HepG2 (cell line): Measurements from ENCODE around the gene TNFRSF25. TPM values are rescaled to one million over a fixed set of nuclear protein-coding genes. Genes with fewer than 3 reads are reported as not detected.
"Not testable (repeated sequence)": the region's sequence is repeated elsewhere in the genome, so short reads cannot be mapped to it uniquely, and the experiment has no call there.

Source experiments
- ATAC-seq: fragments of 200-7000 bp; cut with Tn5 transposase; 3 replicates; pipeline ENCODE4 v1.9.1; 2020; ENCODE audit warnings: mild to moderate bottlenecking, moderate library complexity
- BruUV-seq: library from RNA; stranded (reverse); fragments of 400-500 nt; replicated peaks from 2 replicates; lab custom pipeline; 2021; lab: Mats Ljungman, UMichigan
- CTCF ChIA-PET: fragments of 300-600 bp; formaldehyde crosslinking; extraction: SDS; loops from one replicate; lab custom pipeline; 2021; ENCODE audit warnings: low total read pairs, inconsistent platforms, low intra/inter-chr PET ratio; lab: Yijun Ruan, JAX
- POLR2A ChIA-PET: fragments of 350-600 bp; sonication (Branson Sonifier 250); formaldehyde crosslinking; loops from one replicate; lab custom pipeline; 2020; ENCODE audit warnings: antibody characterized with exemption, inconsistent platforms; lab: Yijun Ruan, JAX
- DNase-seq: peaks from one replicate; pipeline ENCODE4 v3.0.0-alpha.2; 2015; ENCODE audit warnings: low spot score
- FAIRE-seq: peaks from 3 replicates; lab custom pipeline; 2011; peaks lifted over from hg19 to GRCh38; lab: Jason Lieb, UNC
- H2AFZ ChIP-seq: one replicate; pipeline ENCODE4 v1.6.1; 2011; ENCODE audit warnings: low read length, inconsistent platforms
- H3K27ac ChIP-seq: fragments of 300-600 bp; 3 replicates; pipeline ENCODE4 v1.8.0; 2011; ENCODE audit warnings: mixed run types, mild to moderate bottlenecking, mixed read lengths, low read length, inconsistent platforms; ENCODE audit not compliant: insufficient read depth; ENCODE audit errors: extremely low read length
- H3K27me3 ChIP-seq, 2 experiments: fragments of 200-600 bp in 1 of 2; 2 replicates in 1 of 2; 3 replicates in 1 of 2; pipeline versions ENCODE4 v1.6.0 to v1.8.0; 2011; ENCODE audit warnings: low read length in 2 of 2, mild to moderate bottlenecking in 2 of 2, moderate library complexity in 2 of 2, inconsistent platforms in 1 of 2; ENCODE audit not compliant: insufficient read depth in 2 of 2, control insufficient read depth in 1 of 2
- H3K36me3 ChIP-seq, 2 experiments: fragments of 200-600 bp in 1 of 2; replicated peaks in 1 of 2; 2 replicates in 1 of 2; 3 replicates in 1 of 2; pipeline versions ENCODE4 v1.5.1 to v1.8.0; 2011; ENCODE audit warnings: low read length in 2 of 2, inconsistent platforms in 1 of 2; ENCODE audit not compliant: insufficient read depth in 2 of 2, control insufficient read depth in 1 of 2
- H3K4me1 ChIP-seq: 2 replicates; pipeline ENCODE4 v1.5.1; 2012; ENCODE audit warnings: low read length, inconsistent platforms; ENCODE audit not compliant: insufficient read depth
- H3K4me2 ChIP-seq: 2 replicates; pipeline ENCODE4 v1.6.0; 2011; ENCODE audit warnings: low read depth, low read length, inconsistent platforms
- H3K4me3 ChIP-seq, 3 experiments: fragments of 200-600 bp in 1 of 3; sonication (generic), shearing (Covaris generic) in 1 of 3; replicated peaks in 1 of 3; 2 replicates each; pipeline ENCODE4 v1.5.1; 2011 to 2016; ENCODE audit warnings: low read length in 3 of 3, inconsistent platforms in 2 of 3, low read depth in 2 of 3, mild to moderate bottlenecking in 2 of 3, control low read depth in 1 of 3, mixed read lengths in 1 of 3; ENCODE audit not compliant: insufficient read depth in 1 of 3
- H3K79me2 ChIP-seq: one replicate; pipeline ENCODE4 v1.6.1; 2011; ENCODE audit warnings: low read length, inconsistent platforms; ENCODE audit not compliant: insufficient read depth
- H3K9ac ChIP-seq: 2 replicates; pipeline ENCODE4 v1.6.0; 2011; ENCODE audit warnings: mild to moderate bottlenecking, low read depth, low read length, inconsistent platforms; ENCODE audit not compliant: insufficient read depth
- H3K9me3 ChIP-seq: 2 replicates; pipeline ENCODE4 v1.5.1; 2012; ENCODE audit warnings: mild to moderate bottlenecking, low read length
- H4K20me1 ChIP-seq: 2 replicates; pipeline ENCODE4 v1.6.0; 2011; ENCODE audit warnings: inconsistent platforms, mild to moderate bottlenecking, low read length, moderate library complexity; ENCODE audit not compliant: insufficient read depth
- ATAD3A ChIP-seq: sonication (generic); formaldehyde crosslinking; IDR thresholded peaks from 2 replicates; pipeline ENCODE4 v1.4.0; 2020; ENCODE audit warnings: missing genetic modification reagents
- CBX1 ChIP-seq: IDR thresholded peaks from one replicate; pipeline ENCODE4 v1.6.1; 2016; ENCODE audit warnings: antibody characterized with exemption, low read depth
- CTCF ChIP-seq: sonication (generic); formaldehyde crosslinking; IDR thresholded peaks from 2 replicates; pipeline ENCODE4 v1.5.0; 2020; ENCODE audit warnings: mild to moderate bottlenecking, missing genetic modification reagents, moderate library complexity
- HIC2 ChIP-seq: sonication (generic); formaldehyde crosslinking; IDR thresholded peaks from 2 replicates; pipeline ENCODE4 v1.9.0; 2022; ENCODE audit warnings: low read depth, missing genetic modification reagents
- MEIS2 ChIP-seq: sonication (generic); formaldehyde crosslinking; IDR thresholded peaks from 2 replicates; pipeline ENCODE4 v1.9.0; 2021; ENCODE audit warnings: mild to moderate bottlenecking, missing genetic modification reagents
- WGBS: methylation state at CpG from one replicate; pipeline ENCODE4 v1.1.6; 2017; ENCODE audit warnings: low lambda C conversion rate; 5-methylcytosine and 5-hydroxymethylcytosine counted together
- in situ Hi-C: cut with HindIII; loops from 2 replicates; pipeline ENCODE4 v1.10.0; 2017; ENCODE audit warnings: low pct_unique_long_range_greater_than_20kb; ENCODE audit not compliant: extremely low pct_ligation_motif_present
- intact Hi-C: fragments of 100-400 bp; cut with micrococcal nuclease; formaldehyde crosslinking; loops from one replicate; pipeline ENCODE4 v1.10.0; 2022; ENCODE audit not compliant: unreplicated experiment
- polyA plus RNA-seq, 8 experiments: library from polyadenylated mRNA; depleted of rRNA in 3 of 8; stranded (reverse) in 7 of 8; unstranded in 1 of 8; fragments of >200 nt; fragmentation: Illumina TruSeq in 4 of 8; extraction: Trizol in 4 of 8; gene quantifications; 2 replicates each; pipeline versions ENCODE4 v1.2.1 to v1.2.3, GENCODE V29; 2011 to 2016; ENCODE audit warnings: low read depth in 4 of 8, missing spikeins in 1 of 8, mixed read lengths in 1 of 8; ENCODE audit not compliant: insufficient read depth in 1 of 8
- total RNA-seq, 5 experiments: library from RNA; depleted of rRNA; stranded (reverse); fragments of >200 nt; fragmentation: Illumina TruSeq; extraction: Trizol; gene quantifications; 2 replicates each; pipeline ENCODE4 v1.2.3, GENCODE V29; 2016; ENCODE audit warnings: low read depth in 1 of 5
- TF ChIP-seq, protein P1 (sequence below): sonication (generic); formaldehyde crosslinking; IDR thresholded peaks from 2 replicates; pipeline ENCODE4 v1.4.0; 2020; ENCODE audit warnings: missing genetic modification reagents, mild to moderate bottlenecking, borderline replicate concordance
- TF ChIP-seq, protein P2 (sequence below): sonication (generic); formaldehyde crosslinking; IDR thresholded peaks from 2 replicates; pipeline ENCODE4 v1.4.0; 2020; ENCODE audit warnings: missing genetic modification reagents
- TF ChIP-seq, protein P3 (sequence below): sonication (generic); formaldehyde crosslinking; IDR thresholded peaks from 2 replicates; pipeline ENCODE4 v1.4.0; 2020; ENCODE audit warnings: missing genetic modification reagents
- TF ChIP-seq, protein P4 (sequence below): fragments of 450-650 bp; IDR thresholded peaks from 2 replicates; pipeline ENCODE4 v1.6.1; 2016

TNFRSF25 gene
- total and polyA plus RNA-seq, 2 of the 13 experiments (the other 11 are each of a cell fraction or from before 2014, with no cell fraction given), result 1.4 to 1.5 TPM

DNA sequence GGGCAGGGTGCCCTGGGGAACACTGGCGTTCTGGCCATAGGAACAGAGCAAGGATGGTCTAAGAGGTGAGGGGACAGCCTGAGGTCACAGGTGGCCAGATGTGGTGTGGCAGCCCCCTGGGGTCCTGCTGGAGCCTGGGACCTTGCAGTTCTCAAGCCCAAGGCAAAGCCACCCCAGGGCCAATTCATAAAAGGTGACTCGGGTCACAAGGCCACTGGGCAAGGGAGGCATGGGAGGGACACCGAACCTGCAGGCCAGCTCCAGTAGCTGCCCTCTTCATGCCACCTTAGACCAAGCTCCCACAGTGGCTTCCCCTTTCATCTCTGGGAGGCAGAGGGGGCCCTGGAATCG, 19.3 kb downstream of the TNFRSF25 start (continued):
- TF ChIP-seq, protein P1, sequence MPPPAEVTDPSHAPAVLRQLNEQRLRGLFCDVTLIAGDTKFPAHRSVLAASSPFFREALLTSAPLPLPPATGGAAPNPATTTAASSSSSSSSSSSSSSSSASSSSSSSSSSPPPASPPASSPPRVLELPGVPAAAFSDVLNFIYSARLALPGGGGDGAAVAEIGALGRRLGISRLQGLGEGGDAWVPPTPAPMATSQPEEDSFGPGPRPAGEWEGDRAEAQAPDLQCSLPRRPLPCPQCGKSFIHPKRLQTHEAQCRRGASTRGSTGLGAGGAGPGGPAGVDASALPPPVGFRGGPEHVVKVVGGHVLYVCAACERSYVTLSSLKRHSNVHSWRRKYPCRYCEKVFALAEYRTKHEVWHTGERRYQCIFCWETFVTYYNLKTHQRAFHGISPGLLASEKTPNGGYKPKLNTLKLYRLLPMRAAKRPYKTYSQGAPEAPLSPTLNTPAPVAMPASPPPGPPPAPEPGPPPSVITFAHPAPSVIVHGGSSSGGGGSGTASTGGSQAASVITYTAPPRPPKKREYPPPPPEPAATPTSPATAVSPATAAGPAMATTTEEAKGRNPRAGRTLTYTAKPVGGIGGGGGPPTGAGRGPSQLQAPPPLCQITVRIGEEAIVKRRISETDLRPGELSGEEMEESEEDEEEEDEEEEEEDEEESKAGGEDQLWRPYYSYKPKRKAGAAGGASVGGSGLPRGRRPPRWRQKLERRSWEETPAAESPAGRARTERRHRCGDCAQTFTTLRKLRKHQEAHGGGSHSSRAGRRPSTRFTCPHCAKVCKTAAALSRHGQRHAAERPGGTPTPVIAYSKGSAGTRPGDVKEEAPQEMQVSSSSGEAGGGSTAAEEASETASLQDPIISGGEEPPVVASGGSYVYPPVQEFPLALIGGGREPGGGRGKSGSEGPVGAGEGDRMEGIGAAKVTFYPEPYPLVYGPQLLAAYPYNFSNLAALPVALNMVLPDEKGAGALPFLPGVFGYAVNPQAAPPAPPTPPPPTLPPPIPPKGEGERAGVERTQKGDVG (CRISPR knock-in tag), result peak; percentile 63; the same call in 1 of the 2 replicates
- TF ChIP-seq, protein P2, sequence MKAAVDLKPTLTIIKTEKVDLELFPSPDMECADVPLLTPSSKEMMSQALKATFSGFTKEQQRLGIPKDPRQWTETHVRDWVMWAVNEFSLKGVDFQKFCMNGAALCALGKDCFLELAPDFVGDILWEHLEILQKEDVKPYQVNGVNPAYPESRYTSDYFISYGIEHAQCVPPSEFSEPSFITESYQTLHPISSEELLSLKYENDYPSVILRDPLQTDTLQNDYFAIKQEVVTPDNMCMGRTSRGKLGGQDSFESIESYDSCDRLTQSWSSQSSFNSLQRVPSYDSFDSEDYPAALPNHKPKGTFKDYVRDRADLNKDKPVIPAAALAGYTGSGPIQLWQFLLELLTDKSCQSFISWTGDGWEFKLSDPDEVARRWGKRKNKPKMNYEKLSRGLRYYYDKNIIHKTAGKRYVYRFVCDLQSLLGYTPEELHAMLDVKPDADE (CRISPR knock-in tag), result no peak
- TF ChIP-seq CBX1 (peak; percentile 37), ATAD3A (CRISPR knock-in tag) (0 out of 2 replicates have a peak, but pooled peaks have one; percentile 32)

DNA sequence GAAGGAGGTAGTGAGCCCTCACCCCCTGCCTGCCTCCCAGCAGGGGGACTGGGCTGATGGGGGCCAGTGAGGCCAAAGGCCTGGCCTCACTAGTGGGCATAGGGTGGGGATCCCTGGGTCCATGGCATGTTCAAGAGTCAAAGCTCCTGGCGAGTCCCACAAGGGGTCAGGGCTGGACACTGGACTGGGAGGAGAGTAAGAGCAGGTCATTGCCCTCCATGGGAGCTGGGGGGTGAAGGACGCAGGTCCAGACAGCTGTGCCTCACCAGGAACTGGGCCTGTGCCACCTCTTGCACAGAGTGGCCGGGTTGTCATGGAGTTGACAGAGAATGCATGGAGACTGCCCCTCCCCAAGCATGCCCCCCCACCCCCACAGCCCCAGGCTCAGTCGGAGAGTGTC, 20.0 kb downstream of the TNFRSF25 start:
- FAIRE-seq, result peak; percentile 81
- Histone ChIP-seq H3K4me1 (peaks cover 43% of the 10 kb centered on the region), H3K9ac (peak overlapping the region; percentile 64), H3K4me2 (peak overlapping the region; percentile 99), H3K4me3 (peak overlapping the region; percentile 26 to 78 (median 60); a peak in 5 of 6 replicates), H3K27ac (peak overlapping the region; percentile 91), H3K79me2 (peaks cover 14% of the 10 kb centered on the region)
- POLR2A ChIA-PET, result interaction anchor here (1.0 to 1.5 kb wide), 4 partner anchors 13 to 45 kb away, joined by 3 to 5 read pairs (median 4); no protein-coding TSS in a partner anchor
- H4K20me1 ChIP-seq, H3K27me3 ChIP-seq, H3K36me3 ChIP-seq, BruUV-seq, in situ Hi-C loops, H3K9me3 ChIP-seq, H2AFZ ChIP-seq: not testable (repeated sequence)
- intact Hi-C loops, result loop anchor here (1.0 to 10.0 kb wide), 3 partner anchors 19 to 651 kb away; no protein-coding TSS in a partner anchor
- CTCF ChIA-PET, result interaction anchor here (1.6 kb wide), 1 partner anchor 18 kb away, joined by 5 read pairs; no protein-coding TSS in a partner anchor
- peak; percentile 23 for ATAC-seq
- WGBS, result 0% methylated on average over 3 of the region's 4 CpGs
- peak; percentile 61 for DNase-seq
- peak; percentile 43; the same call in 1 of the 2 replicates for TF ChIP-seq HIC2 (CRISPR knock-in tag)
- TF ChIP-seq MEIS2, result peak; percentile 32; the same call in 1 of the 2 replicates
- TF ChIP-seq, protein P3, sequence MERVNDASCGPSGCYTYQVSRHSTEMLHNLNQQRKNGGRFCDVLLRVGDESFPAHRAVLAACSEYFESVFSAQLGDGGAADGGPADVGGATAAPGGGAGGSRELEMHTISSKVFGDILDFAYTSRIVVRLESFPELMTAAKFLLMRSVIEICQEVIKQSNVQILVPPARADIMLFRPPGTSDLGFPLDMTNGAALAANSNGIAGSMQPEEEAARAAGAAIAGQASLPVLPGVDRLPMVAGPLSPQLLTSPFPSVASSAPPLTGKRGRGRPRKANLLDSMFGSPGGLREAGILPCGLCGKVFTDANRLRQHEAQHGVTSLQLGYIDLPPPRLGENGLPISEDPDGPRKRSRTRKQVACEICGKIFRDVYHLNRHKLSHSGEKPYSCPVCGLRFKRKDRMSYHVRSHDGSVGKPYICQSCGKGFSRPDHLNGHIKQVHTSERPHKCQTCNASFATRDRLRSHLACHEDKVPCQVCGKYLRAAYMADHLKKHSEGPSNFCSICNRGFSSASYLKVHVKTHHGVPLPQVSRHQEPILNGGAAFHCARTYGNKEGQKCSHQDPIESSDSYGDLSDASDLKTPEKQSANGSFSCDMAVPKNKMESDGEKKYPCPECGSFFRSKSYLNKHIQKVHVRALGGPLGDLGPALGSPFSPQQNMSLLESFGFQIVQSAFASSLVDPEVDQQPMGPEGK (CRISPR knock-in tag), result peak; percentile 94
- TF ChIP-seq, protein P4, sequence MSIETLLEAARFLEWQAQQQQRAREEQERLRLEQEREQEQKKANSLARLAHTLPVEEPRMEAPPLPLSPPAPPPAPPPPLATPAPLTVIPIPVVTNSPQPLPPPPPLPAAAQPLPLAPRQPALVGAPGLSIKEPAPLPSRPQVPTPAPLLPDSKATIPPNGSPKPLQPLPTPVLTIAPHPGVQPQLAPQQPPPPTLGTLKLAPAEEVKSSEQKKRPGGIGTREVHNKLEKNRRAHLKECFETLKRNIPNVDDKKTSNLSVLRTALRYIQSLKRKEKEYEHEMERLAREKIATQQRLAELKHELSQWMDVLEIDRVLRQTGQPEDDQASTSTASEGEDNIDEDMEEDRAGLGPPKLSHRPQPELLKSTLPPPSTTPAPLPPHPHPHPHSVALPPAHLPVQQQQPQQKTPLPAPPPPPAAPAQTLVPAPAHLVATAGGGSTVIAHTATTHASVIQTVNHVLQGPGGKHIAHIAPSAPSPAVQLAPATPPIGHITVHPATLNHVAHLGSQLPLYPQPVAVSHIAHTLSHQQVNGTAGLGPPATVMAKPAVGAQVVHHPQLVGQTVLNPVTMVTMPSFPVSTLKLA, result 0 out of 2 replicates have a peak, but pooled peaks have one; percentile 4
- peak; percentile 57 for TF ChIP-seq CTCF (CRISPR knock-in tag)
